Measurements from ENCODE around the gene GSK3A. TPM values are rescaled to one million over a fixed set of nuclear protein-coding genes. Genes with fewer than 3 reads are reported as not detected.
A peak's percentile ranks its signal among the peaks of the same experiment; 100 is the strongest.

The GSK3A gene
- total RNA-seq, 1 donor from 2014 or later, result 42.0 TPM

DNA sequence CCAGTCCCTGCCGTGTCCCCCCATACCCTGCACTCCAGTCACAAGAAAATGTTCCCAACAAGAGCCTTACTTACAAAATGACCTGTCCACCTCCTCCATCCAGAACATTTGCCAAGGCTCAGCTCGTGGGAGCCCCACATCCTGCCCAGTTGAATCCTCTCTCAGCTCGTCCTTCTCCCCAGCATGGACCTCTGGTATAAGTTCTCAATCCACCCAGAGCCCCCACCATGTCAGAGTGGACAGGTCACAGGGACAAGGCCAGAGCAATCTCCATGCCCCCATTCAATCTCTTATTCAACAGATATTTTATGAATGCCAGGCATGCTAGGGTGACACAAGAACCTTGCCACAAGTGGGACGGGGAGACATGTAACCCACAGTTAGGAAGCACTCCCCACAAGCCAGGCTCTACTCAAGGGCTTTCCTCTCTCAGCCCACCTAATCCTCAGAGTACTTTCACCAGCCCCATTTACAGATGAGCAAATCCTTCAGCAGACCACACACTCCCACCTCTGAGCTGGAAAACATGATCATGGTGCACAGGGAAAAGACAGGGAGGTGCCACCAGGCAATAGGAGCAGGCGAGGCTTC, 40.0 kb downstream of the GSK3A start:
- H3K9me3 Mint-ChIP-seq (ENCODE audit: low read depth), result no peaks in the 10 kb centered on the region
- peaks cover 9% of the 10 kb centered on the region for H3K4me1 Mint-ChIP-seq (ENCODE audit: low read depth)
- H3K4me3 Mint-ChIP-seq (ENCODE audit: unreplicated experiment), result no peak overlapping the region
- H3K27ac Mint-ChIP-seq (ENCODE audit: unreplicated experiment), result no peak overlapping the region
- TF ChIP-seq CTCF (IDR thresholded peaks at IDR 0.05), result no peak
- no peak for DNase-seq (ENCODE audit: low spot score)
- peaks cover 36% of the 10 kb centered on the region for H3K36me3 Mint-ChIP-seq (ENCODE audit: low read depth)
- no peaks in the 10 kb centered on the region for H3K27me3 Mint-ChIP-seq (ENCODE audit: low read depth)

- Mint-ChIP-seq H3K27me3 (ENCODE audit: low read depth) (no peaks in the 10 kb centered on the region), H3K4me1 (ENCODE audit: low read depth) (peaks cover 2% of the 10 kb centered on the region), H3K4me3 (ENCODE audit: unreplicated experiment) (no peak overlapping the region), H3K9me3 (ENCODE audit: low read depth) (no peaks in the 10 kb centered on the region), H3K27ac (ENCODE audit: unreplicated experiment) (no peak overlapping the region), H3K36me3 (ENCODE audit: low read depth) (peaks cover 38% of the 10 kb centered on the region)
- no peak for TF ChIP-seq CTCF (IDR thresholded peaks at IDR 0.05)
- no peak for DNase-seq (ENCODE audit: low spot score)
Observed at GRCh38 chr19:42201489-42202289, 40.7 kb downstream of the GSK3A start.

DNA sequence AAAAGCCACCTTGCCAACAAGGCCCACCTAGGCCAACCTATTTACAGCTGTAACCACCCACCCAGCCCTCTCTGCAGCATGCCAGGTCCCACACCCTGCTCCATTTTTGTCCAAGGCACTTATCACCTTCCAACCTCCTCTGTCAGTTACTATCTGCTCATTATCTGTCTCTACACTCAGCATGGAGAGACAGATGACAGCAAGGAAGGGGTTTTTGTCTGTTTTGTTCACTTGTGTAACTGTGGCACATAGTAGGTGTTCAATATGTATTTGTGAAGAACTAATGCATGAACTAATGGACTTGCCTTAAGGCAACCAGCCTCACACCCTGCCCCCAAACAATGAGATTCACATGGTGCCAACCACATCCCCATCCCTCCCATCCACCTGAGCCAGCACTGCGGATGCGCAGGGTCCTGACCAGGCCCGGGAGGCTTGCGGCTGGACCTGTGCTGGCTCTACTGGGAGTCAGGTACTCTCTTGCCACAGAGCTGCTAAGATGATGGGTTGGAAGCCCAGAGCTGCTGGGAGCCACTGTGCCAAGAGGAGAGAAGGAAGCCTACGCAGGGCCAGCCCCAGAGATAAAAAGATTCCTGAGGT, 42.2 kb downstream of the GSK3A start:
- peak overlapping the region; percentile 61 for H3K27ac Mint-ChIP-seq (ENCODE audit: unreplicated experiment)
- H3K4me3 Mint-ChIP-seq (ENCODE audit: unreplicated experiment), result no peak overlapping the region
- no peak for TF ChIP-seq CTCF (IDR thresholded peaks at IDR 0.05)
- no peaks in the 10 kb centered on the region for H3K4me1 Mint-ChIP-seq (ENCODE audit: low read depth)
- H3K27me3 Mint-ChIP-seq (ENCODE audit: low read depth), result no peaks in the 10 kb centered on the region
- peaks cover 40% of the 10 kb centered on the region for H3K36me3 Mint-ChIP-seq (ENCODE audit: low read depth)
- H3K9me3 Mint-ChIP-seq (ENCODE audit: low read depth), result no peaks in the 10 kb centered on the region
- DNase-seq (ENCODE audit: low spot score), result no peak

- Mint-ChIP-seq H3K27me3 (ENCODE audit: low read depth) (no peaks in the 10 kb centered on the region), H3K27ac (ENCODE audit: unreplicated experiment) (peak overlapping the region; percentile 61), H3K36me3 (ENCODE audit: low read depth) (peaks cover 37% of the 10 kb centered on the region), H3K4me3 (ENCODE audit: unreplicated experiment) (no peak overlapping the region), H3K9me3 (ENCODE audit: low read depth) (no peaks in the 10 kb centered on the region), H3K4me1 (ENCODE audit: low read depth) (no peaks in the 10 kb centered on the region)
- no peak for TF ChIP-seq CTCF (IDR thresholded peaks at IDR 0.05)
- DNase-seq (ENCODE audit: low spot score), result no peak
Observed at GRCh38 chr19:42199440-42200115, 42.8 kb downstream of the GSK3A start.
